LNCAP (cell line): Measurements from ENCODE around the gene C13orf46.

ENCODE experiments used
- CTCF ChIP-seq: fragments of 450-650 bp; IDR thresholded peaks from 2 replicates; pipeline ENCODE4 v1.5.1; 2017; ENCODE audit warnings: mild to moderate bottlenecking

C13orf46 gene

GRCh38 chr13:114017966-114018365 lies 44.1 kb upstream of the C13orf46 start:
- TF ChIP-seq CTCF, result no peak

GRCh38 chr13:114017028-114017630 lies 43.3 kb upstream of the C13orf46 start:
- TF ChIP-seq CTCF, result peak; percentile 19; the same call in 1 of the 2 replicates

DNA sequence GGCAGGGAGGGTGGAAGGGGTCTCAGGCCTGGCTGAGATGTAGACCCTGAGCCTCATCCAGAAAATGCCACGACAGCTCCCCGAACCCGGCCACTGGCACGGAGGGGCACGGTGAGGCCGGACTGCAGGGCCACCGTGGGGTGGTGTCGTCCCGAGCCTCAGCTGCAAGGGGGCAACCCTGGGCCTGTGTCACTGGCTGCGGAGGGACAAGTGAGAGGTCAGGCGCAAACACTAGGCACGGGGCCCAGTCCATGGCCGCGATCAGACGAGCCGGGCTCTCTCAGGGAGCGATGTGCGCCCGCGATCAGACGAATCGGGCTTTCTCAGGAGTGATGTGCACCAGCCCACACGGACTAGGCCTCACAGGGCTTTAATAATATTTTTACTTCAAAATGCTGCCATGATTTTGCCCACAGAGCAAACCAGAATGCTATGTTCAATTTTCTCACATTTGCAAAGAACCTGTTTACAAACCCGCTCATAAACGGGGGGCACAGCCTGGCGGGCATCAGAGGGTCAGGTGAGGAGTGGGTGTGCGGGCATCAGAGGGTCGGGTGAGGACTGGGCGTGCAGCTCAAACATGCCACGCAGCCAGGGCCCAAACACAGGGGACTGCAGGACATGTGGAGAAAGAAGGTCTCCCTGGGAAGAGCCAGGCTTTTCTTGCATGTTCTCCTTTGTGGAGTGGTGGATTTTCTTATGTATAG lies 42.6 kb upstream of the C13orf46 start:
- no peak for TF ChIP-seq CTCF

DNA sequence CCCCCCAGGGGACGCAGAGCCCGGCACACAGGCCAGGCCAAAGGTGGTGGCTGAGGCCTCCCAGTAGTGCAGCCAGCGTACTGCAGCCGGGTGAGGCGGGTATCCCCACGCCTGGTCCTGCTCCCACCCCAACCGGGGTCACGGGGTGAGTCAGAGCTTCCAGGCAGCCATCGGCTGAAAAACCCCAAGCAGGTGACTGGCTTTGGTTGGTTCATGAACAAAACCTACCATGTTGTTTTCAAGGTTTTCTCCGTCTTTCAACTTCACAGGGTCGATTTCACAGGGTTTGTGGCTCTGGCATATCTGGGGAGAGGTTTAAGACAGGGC lies 42.1 kb upstream of the C13orf46 start:
- TF ChIP-seq CTCF, result no peak

GRCh38 chr13:114015111-114015968 lies 41.5 kb upstream of the C13orf46 start:
- TF ChIP-seq CTCF, result no peak

GRCh38 chr13:114013952-114014629 lies 40.2 kb upstream of the C13orf46 start:
- TF ChIP-seq CTCF, result no peak

GRCh38 chr13:114013336-114013735 lies 39.5 kb upstream of the C13orf46 start:
- TF ChIP-seq CTCF, result no peak
